Omental fat pad (tissue), 4 donors: ENCODE data around the gene RPF1. TPM values are rescaled to one million over a fixed set of nuclear protein-coding genes. Genes with fewer than 3 reads are reported as not detected.

Experiments
- ATAC-seq: fragments of 150-250 bp; one replicate; pipeline ENCODE4 v1.9.1; 2016; ENCODE audit warnings: mild to moderate bottlenecking, moderate library complexity; ENCODE audit not compliant: low FRiP score
- DNase-seq: peaks from one replicate; pipeline ENCODE4 v3.0.0-alpha.2; 2019; ENCODE audit warnings: low spot score
- total RNA-seq, 4 donors: library from RNA; depleted of rRNA; stranded (reverse); fragments of >200 nt; gene quantifications; one replicate each; pipeline ENCODE4 v1.1.0, GENCODE V29; 2016
- TF ChIP-seq, protein P1 (sequence below), 3 donors: fragments of 450-650 bp; IDR thresholded peaks; one replicate each; pipeline ENCODE4 v1.5.1; 2016 to 2017; ENCODE audit warnings: antibody characterized with exemption in 3 of 3, mild to moderate bottlenecking in 3 of 3, moderate library complexity in 2 of 3

RPF1 gene
- total RNA-seq, 4 donors from 2014 or later: 24.9 to 45.6 (median 30.7) TPM

DNA sequence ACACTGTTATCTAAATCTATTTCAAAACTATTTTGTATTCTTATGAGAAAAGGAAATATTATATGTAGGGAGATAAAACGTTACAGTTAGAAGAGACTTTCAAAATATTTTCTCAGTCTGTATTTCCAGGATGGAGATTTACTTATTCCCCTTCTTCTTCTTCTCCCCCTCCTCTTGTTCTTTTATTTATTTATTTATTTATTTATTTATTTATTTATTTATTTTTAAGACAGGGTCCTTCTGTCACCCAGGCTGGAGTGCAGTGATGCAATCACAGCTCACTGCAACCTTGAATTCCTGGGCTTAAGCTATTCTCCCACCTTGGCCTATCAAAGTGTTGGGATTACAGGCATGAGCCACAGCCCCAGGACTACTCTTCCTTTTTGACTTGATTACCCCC, 2.8 kb upstream of the RPF1 start:
- ATAC-seq (no peak), DNase-seq (no peak)
- TF ChIP-seq, protein P1, sequence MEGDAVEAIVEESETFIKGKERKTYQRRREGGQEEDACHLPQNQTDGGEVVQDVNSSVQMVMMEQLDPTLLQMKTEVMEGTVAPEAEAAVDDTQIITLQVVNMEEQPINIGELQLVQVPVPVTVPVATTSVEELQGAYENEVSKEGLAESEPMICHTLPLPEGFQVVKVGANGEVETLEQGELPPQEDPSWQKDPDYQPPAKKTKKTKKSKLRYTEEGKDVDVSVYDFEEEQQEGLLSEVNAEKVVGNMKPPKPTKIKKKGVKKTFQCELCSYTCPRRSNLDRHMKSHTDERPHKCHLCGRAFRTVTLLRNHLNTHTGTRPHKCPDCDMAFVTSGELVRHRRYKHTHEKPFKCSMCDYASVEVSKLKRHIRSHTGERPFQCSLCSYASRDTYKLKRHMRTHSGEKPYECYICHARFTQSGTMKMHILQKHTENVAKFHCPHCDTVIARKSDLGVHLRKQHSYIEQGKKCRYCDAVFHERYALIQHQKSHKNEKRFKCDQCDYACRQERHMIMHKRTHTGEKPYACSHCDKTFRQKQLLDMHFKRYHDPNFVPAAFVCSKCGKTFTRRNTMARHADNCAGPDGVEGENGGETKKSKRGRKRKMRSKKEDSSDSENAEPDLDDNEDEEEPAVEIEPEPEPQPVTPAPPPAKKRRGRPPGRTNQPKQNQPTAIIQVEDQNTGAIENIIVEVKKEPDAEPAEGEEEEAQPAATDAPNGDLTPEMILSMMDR (IDR thresholded peaks at IDR 0.05): no peak

- TF ChIP-seq, protein P1 (IDR thresholded peaks at IDR 0.05): no peak
- DNase-seq: no peak
- ATAC-seq: no peak
Observed at GRCh38 chr1:84479998-84480397, 932 bp downstream of the RPF1 start.

DNA sequence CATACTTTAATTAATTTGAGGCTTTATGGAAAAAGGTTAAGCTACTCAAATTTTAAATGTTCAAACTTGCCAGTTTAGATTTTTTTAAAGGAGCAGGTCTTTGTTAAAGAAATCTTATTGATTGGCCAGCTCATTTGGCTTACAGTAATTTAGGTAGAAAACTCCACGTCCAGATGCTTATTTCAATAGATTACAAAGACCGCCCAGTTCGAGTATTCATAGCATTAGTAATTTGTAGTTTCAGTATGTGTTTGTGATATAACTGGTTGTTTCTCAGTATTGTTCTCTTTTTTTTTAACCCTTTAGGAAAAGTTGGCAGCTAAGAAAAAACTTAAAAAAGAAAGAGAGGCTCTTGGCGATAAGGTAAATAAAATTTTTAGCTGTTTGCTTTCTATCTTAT, 1.6 kb downstream of the RPF1 start:
- TF ChIP-seq, protein P1 (IDR thresholded peaks at IDR 0.05): no peak
- DNase-seq: no peak
- ATAC-seq: no peak

- DNase-seq: no peak
- TF ChIP-seq, protein P1 (IDR thresholded peaks at IDR 0.05): no peak
- ATAC-seq: no peak
Observed at GRCh38 chr1:84481317-84481716, 2.3 kb downstream of the RPF1 start.

DNA sequence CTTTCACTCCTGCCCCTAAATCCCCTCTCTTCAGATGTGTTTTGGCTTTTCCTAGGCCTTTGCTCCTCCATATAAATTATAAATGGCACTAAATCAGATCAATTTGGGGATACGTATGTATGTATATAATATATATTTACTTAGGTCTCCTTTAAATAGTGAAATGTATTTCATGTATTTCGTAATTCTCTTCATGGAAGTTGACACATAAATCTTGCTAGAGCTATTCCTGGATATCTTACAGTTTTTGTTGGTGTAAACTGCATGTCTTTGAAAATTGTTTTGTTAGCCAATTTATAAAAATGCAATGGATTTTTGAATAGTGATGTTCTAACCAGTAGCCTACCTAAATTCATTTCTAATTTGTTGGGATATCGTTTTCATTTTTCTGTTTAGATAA, 9.0 kb downstream of the RPF1 start:
- TF ChIP-seq, protein P1 (IDR thresholded peaks at IDR 0.05): no peak
- ATAC-seq (no peak), DNase-seq (no peak)

GRCh38 chr1:84489766-84490165, 10.7 kb downstream of the RPF1 start:
- no peak for DNase-seq
- TF ChIP-seq, protein P1 (IDR thresholded peaks at IDR 0.05): no peak
- ATAC-seq: no peak

GRCh38 chr1:84492726-84493125, 13.7 kb downstream of the RPF1 start:
- no peak for ATAC-seq
- TF ChIP-seq, protein P1 (IDR thresholded peaks at IDR 0.05): no peak
- DNase-seq: no peak
